Ishikawa (cell line): ENCODE measurements around the gene GOLT1A.

Source experiments
- CEBPB ChIP-seq: IDR thresholded peaks from 2 replicates; pipeline ENCODE4 v1.6.1; 2012
- RAD21 ChIP-seq: IDR thresholded peaks from 2 replicates; pipeline ENCODE4 v1.6.1; 2012; ENCODE audit warnings: low read depth
- TAF1 ChIP-seq: IDR thresholded peaks from 2 replicates; pipeline ENCODE4 v1.6.1; 2012; ENCODE audit warnings: low read depth, mild to moderate bottlenecking
- TF ChIP-seq, protein P1 (sequence below): IDR thresholded peaks from 2 replicates; pipeline ENCODE4 v1.6.1; 2012; ENCODE audit warnings: low read depth, mild to moderate bottlenecking

- TF ChIP-seq CEBPB = no peak
- TF ChIP-seq, protein P1, sequence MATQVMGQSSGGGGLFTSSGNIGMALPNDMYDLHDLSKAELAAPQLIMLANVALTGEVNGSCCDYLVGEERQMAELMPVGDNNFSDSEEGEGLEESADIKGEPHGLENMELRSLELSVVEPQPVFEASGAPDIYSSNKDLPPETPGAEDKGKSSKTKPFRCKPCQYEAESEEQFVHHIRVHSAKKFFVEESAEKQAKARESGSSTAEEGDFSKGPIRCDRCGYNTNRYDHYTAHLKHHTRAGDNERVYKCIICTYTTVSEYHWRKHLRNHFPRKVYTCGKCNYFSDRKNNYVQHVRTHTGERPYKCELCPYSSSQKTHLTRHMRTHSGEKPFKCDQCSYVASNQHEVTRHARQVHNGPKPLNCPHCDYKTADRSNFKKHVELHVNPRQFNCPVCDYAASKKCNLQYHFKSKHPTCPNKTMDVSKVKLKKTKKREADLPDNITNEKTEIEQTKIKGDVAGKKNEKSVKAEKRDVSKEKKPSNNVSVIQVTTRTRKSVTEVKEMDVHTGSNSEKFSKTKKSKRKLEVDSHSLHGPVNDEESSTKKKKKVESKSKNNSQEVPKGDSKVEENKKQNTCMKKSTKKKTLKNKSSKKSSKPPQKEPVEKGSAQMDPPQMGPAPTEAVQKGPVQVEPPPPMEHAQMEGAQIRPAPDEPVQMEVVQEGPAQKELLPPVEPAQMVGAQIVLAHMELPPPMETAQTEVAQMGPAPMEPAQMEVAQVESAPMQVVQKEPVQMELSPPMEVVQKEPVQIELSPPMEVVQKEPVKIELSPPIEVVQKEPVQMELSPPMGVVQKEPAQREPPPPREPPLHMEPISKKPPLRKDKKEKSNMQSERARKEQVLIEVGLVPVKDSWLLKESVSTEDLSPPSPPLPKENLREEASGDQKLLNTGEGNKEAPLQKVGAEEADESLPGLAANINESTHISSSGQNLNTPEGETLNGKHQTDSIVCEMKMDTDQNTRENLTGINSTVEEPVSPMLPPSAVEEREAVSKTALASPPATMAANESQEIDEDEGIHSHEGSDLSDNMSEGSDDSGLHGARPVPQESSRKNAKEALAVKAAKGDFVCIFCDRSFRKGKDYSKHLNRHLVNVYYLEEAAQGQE = no peak
- TF ChIP-seq TAF1 = no peak
- no peak for TF ChIP-seq RAD21
Observed at GRCh38 chr1:204251286-204251685, 37.5 kb upstream of the GOLT1A start.
